HCT116 (cell line): ENCODE data around the gene CNTN4. TPM values are rescaled to one million over a fixed set of nuclear protein-coding genes. Genes with fewer than 3 reads are reported as not detected.

ENCODE experiments used
- ATAC-seq: fragments of 200-7000 bp; cut with Tn5 transposase; 2 replicates; pipeline ENCODE4 v1.9.1; 2020; ENCODE audit warnings: mild to moderate bottlenecking, moderate library complexity
- BruUV-seq: library from RNA; stranded (reverse); fragments of 400-500 nt; replicated peaks from 2 replicates; lab custom pipeline; 2021; lab: Mats Ljungman, UMichigan
- CTCF ChIA-PET: fragments of 300-600 bp; sonication (Branson Sonifier 250); formaldehyde crosslinking; loops from one replicate; lab custom pipeline; 2021; ENCODE audit warnings: antibody characterized with exemption; lab: Charles Lee
- POLR2A ChIA-PET: fragments of 300-600, 350-600 bp; sonication (Branson Sonifier 250); formaldehyde crosslinking; loops from one replicate; lab custom pipeline; 2021; ENCODE audit warnings: antibody characterized with exemption; lab: Charles Lee
- RAD21 ChIA-PET, 2 experiments: fragments of 300-600 bp; sonication (Branson Sonifier 250); formaldehyde crosslinking; loops; one replicate each; lab custom pipeline; 2023; ENCODE audit warnings: low total read pairs in 2 of 2; ENCODE audit not compliant: uncharacterized antibody in 2 of 2, unreplicated experiment in 2 of 2, low non-redundant PET in 1 of 2; lab: Charles Lee
- DNase-seq: peaks from one replicate; pipeline ENCODE4 v3.0.0-alpha.2; 2010; ENCODE audit warnings: low read depth, low spot score
- H2AFZ ChIP-seq: fragments of 200-600 bp; shearing (Covaris generic), sonication (generic); 2 replicates; pipeline ENCODE4 v1.6.1; 2017; ENCODE audit warnings: low read depth, mixed run types, mixed read lengths, antibody characterized with exemption, low read length; ENCODE audit not compliant: poor library complexity, severe bottlenecking
- H3K27ac ChIP-seq: 2 replicates; pipeline ENCODE4 v1.5.1; 2012; ENCODE audit warnings: low read depth, low read length
- H3K27me3 ChIP-seq: fragments of 200-600 bp; sonication (generic); 2 replicates; pipeline ENCODE4 v1.6.1; 2016; ENCODE audit warnings: mixed run types, low read length, mixed read lengths; ENCODE audit not compliant: insufficient read depth
- H3K36me3 ChIP-seq, 2 experiments: fragments of 200-500 bp in 1 of 2; fragments of 200-600 bp in 1 of 2; sonication (Bioruptor generic) in 1 of 2; sonication (generic) in 1 of 2; 2 replicates each; pipeline versions ENCODE4 v1.5.1 to v1.6.1; 2014 to 2016; ENCODE audit warnings: low read length in 2 of 2, inconsistent platforms in 1 of 2, mixed read lengths in 1 of 2, mixed run types in 1 of 2; ENCODE audit not compliant: insufficient read depth in 2 of 2, control insufficient read depth in 1 of 2
- H3K4me1 ChIP-seq, 2 experiments: fragments of 200-600 bp in 1 of 2; sonication (generic) in 1 of 2; 2 replicates each; pipeline versions ENCODE4 v1.5.1 to v1.6.1; 2012 to 2017; ENCODE audit warnings: low read length in 2 of 2, inconsistent platforms in 1 of 2, mild to moderate bottlenecking in 1 of 2, mixed read lengths in 1 of 2, mixed run types in 1 of 2, moderate library complexity in 1 of 2; ENCODE audit not compliant: insufficient read depth in 2 of 2, control insufficient read depth in 1 of 2
- H3K4me2 ChIP-seq: fragments of 200-600 bp; sonication (generic); 2 replicates; pipeline ENCODE4 v1.6.1; 2017; ENCODE audit warnings: mixed run types, low read length, mixed read lengths
- H3K4me3 ChIP-seq, 2 experiments: fragments of 200-600 bp in 1 of 2; sonication (generic) in 1 of 2; replicated peaks in 1 of 2; 2 replicates each; pipeline ENCODE4 v1.5.1; 2011 to 2016; ENCODE audit warnings: low read length in 2 of 2, control low read depth in 1 of 2, low read depth in 1 of 2, mild to moderate bottlenecking in 1 of 2, mixed read lengths in 1 of 2, mixed run types in 1 of 2
- H3K79me2 ChIP-seq: fragments of 200-600 bp; sonication (generic); 2 replicates; pipeline ENCODE4 v1.6.1; 2017; ENCODE audit warnings: mild to moderate bottlenecking, mixed run types, low read length, moderate library complexity, mixed read lengths; ENCODE audit not compliant: insufficient read depth
- H3K9ac ChIP-seq: fragments of 200-600 bp; sonication (generic); 2 replicates; pipeline ENCODE4 v1.6.1; 2016; ENCODE audit warnings: low read length, mixed read lengths
- H3K9me2 ChIP-seq: fragments of 200-600 bp; sonication (generic), shearing (Covaris generic); 2 replicates; pipeline ENCODE4 v1.6.1; 2017; ENCODE audit warnings: mixed run types, mild to moderate bottlenecking, moderate library complexity; ENCODE audit not compliant: insufficient read depth
- H3K9me3 ChIP-seq, 2 experiments: fragments of 200-500 bp in 1 of 2; fragments of 200-600 bp in 1 of 2; sonication (Bioruptor generic) in 1 of 2; sonication (generic) in 1 of 2; 2 replicates each; pipeline ENCODE4 v1.6.1; 2014 to 2017; ENCODE audit warnings: low read length in 2 of 2, mixed read lengths in 2 of 2, inconsistent platforms in 1 of 2, low read depth in 1 of 2, mild to moderate bottlenecking in 1 of 2, mixed run types in 1 of 2, moderate library complexity in 1 of 2; ENCODE audit not compliant: control insufficient read depth in 1 of 2, insufficient read depth in 1 of 2
- H4K20me1 ChIP-seq: fragments of 200-600 bp; sonication (generic), shearing (Covaris generic); 2 replicates; pipeline ENCODE4 v1.6.1; 2017; ENCODE audit warnings: mixed run types, mild to moderate bottlenecking, moderate library complexity; ENCODE audit not compliant: insufficient read depth
- CBX3 ChIP-seq: IDR thresholded peaks from 2 replicates; pipeline ENCODE4 v1.6.1; 2012; ENCODE audit warnings: low read depth
- CEBPB ChIP-seq: IDR thresholded peaks from 2 replicates; pipeline ENCODE4 v1.6.1; 2012; ENCODE audit warnings: low read depth
- EGR1 ChIP-seq: IDR thresholded peaks from 2 replicates; pipeline ENCODE4 v1.6.1; 2012; ENCODE audit warnings: low read depth
- ELF1 ChIP-seq: IDR thresholded peaks from 2 replicates; pipeline ENCODE4 v1.6.1; 2012; ENCODE audit warnings: low read depth, borderline replicate concordance
- EZH2phosphoT487 ChIP-seq: fragments of 200-600 bp; IDR thresholded peaks from 2 replicates; pipeline ENCODE4 v1.6.1; 2018; ENCODE audit warnings: antibody characterized with exemption, borderline replicate concordance
- POLR2AphosphoS5 ChIP-seq: IDR thresholded peaks from 2 replicates; pipeline ENCODE4 v1.6.1; 2011; ENCODE audit warnings: mild to moderate bottlenecking, low read depth, low read length, moderate library complexity
- REST ChIP-seq: IDR thresholded peaks from 2 replicates; pipeline ENCODE4 v1.6.1; 2012; ENCODE audit warnings: low read depth
- YY1 ChIP-seq: IDR thresholded peaks from 2 replicates; pipeline ENCODE4 v1.6.1; 2011; ENCODE audit warnings: low read length, low read depth, moderate library complexity, mild to moderate bottlenecking; ENCODE audit not compliant: insufficient replicate concordance; ENCODE audit errors: extremely low read depth
- ZBTB33 ChIP-seq: IDR thresholded peaks from 2 replicates; pipeline ENCODE4 v1.6.1; 2011; ENCODE audit warnings: mild to moderate bottlenecking, low read length, moderate library complexity; ENCODE audit not compliant: insufficient replicate concordance; ENCODE audit errors: extremely low read depth
- ZNF274 ChIP-seq: fragments of 200-500 bp; sonication (Bioruptor generic); IDR thresholded peaks from 2 replicates; pipeline ENCODE4 v1.6.1; 2014; ENCODE audit warnings: mild to moderate bottlenecking, low read depth, low read length, inconsistent platforms
- intact Hi-C: fragments of 100-400 bp; cut with micrococcal nuclease; formaldehyde crosslinking; loops from 2 replicates; pipeline ENCODE4 v1.10.0; 2022
- total RNA-seq: library from RNA; stranded (reverse); gene quantifications from one replicate; pipeline ENCODE4 v1.2.1, GENCODE V29; 2021; ENCODE audit not compliant: unreplicated experiment

The CNTN4 gene
- total RNA-seq, 1 experiment from 2014 or later, result not detected

- Histone ChIP-seq H3K9ac (no peak overlapping the region), H3K9me2 (no peaks in the 10 kb centered on the region), H3K4me3 (no peak overlapping the region), H2AFZ (no peak overlapping the region), H3K27ac (no peak overlapping the region), H3K4me2 (no peak overlapping the region), H4K20me1 (no peaks in the 10 kb centered on the region), H3K36me3 (no peaks in the 10 kb centered on the region), H3K9me3 (peaks cover 10 to 19% of the 10 kb centered on the region in 2 experiments; a peak in 3 of 4 replicates), H3K4me1 (no peaks in the 10 kb centered on the region), H3K27me3 (no peaks in the 10 kb centered on the region), H3K79me2 (no peaks in the 10 kb centered on the region)
- no peak for TF ChIP-seq ZBTB33
- TF ChIP-seq POLR2AphosphoS5, result no peak
- TF ChIP-seq YY1, result no peak
- TF ChIP-seq CEBPB, result no peak
- no peak for TF ChIP-seq ZNF274
- TF ChIP-seq ELF1, result no peak
- TF ChIP-seq REST, result no peak
- no peak for TF ChIP-seq CBX3
- no peak for TF ChIP-seq EGR1
- TF ChIP-seq EZH2phosphoT487, result no peak
- ChIA-PET RAD21 (no interaction called here), POLR2A (no interaction called here), CTCF (no interaction called here)
- intact Hi-C loops, result no loop called here
- DNase-seq (no peak), ATAC-seq (no peak)
- no TSS peak for BruUV-seq
Observed at GRCh38 chr3:2536575-2536974, 437.9 kb downstream of the CNTN4 start.
